ENCODE results near the gene CIAPIN1.

CIAPIN1 gene

GRCh38 chr16:57481421-57481820, 34.2 kb upstream of the CIAPIN1 start:
- Histone ChIP-seq H3K4me3 (ENCODE audit: low read length) (no peak overlapping the region), H3K4me1 (ENCODE audit: low read length) (peaks cover 3% of the 10 kb centered on the region; the same call in 1 of the 2 replicates)

GRCh38 chr16:57480754-57481230, 33.6 kb upstream of the CIAPIN1 start:
- no peak overlapping the region for H3K4me2 ChIP-seq (ENCODE audit: low read depth, low read length)
- H3K36me3 ChIP-seq (replicated peaks; ENCODE audit: insufficient read depth, low read length) = no peaks in the 10 kb centered on the region
- H3K9me2 ChIP-seq (replicated peaks; ENCODE audit: insufficient read depth, low read length) = no peaks in the 10 kb centered on the region
- DNase-seq = no peak
- H3K4me1 ChIP-seq (ENCODE audit: low read length) = peaks cover 9% of the 10 kb centered on the region; the same call in 1 of the 2 replicates
- H3K27ac ChIP-seq (ENCODE audit: low read length) = no peak overlapping the region
- no peaks in the 10 kb centered on the region for H3K79me2 ChIP-seq (ENCODE audit: low read length)
- H3F3A ChIP-seq (ENCODE audit: insufficient read depth, low read length) = no peaks in the 10 kb centered on the region
- TF ChIP-seq EZH2 (optimal IDR thresholded peaks at IDR 0.05; ENCODE audit: low read depth, low read length) (no peak), CTCF (IDR thresholded peaks at IDR 0.05; ENCODE audit: low read length) (no peak), EZH2phosphoT487 (IDR thresholded peaks at IDR 0.05; ENCODE audit: low read length) (no peak)
- H4K20me1 ChIP-seq (ENCODE audit: insufficient read depth, low read length) = no peaks in the 10 kb centered on the region
- no peaks in the 10 kb centered on the region for H3K9me3 ChIP-seq (replicated peaks; ENCODE audit: insufficient read depth, low read length)
- no peak overlapping the region for H2AFZ ChIP-seq (ENCODE audit: low read length)
- H3K9ac ChIP-seq (ENCODE audit: low read length) = no peak overlapping the region
- H3K27me3 ChIP-seq (replicated peaks; ENCODE audit: insufficient read depth, low read length) = 0 out of 2 replicates have a peak, but pooled peaks cover 3% of the 10 kb centered on the region
- H3K4me3 ChIP-seq (ENCODE audit: low read length) = no peak overlapping the region

More at GRCh38 chr16:57481421-57481820, 34.2 kb upstream of the CIAPIN1 start:
- H3K4me2 ChIP-seq (ENCODE audit: low read depth, low read length) = no peak overlapping the region
- H2AFZ ChIP-seq (ENCODE audit: low read length) = no peak overlapping the region
- H4K20me1 ChIP-seq (ENCODE audit: insufficient read depth, low read length) = no peaks in the 10 kb centered on the region
- DNase-seq = no peak
- H3K9me3 ChIP-seq (replicated peaks; ENCODE audit: insufficient read depth, low read length) = no peaks in the 10 kb centered on the region
- H3K27me3 ChIP-seq (replicated peaks; ENCODE audit: insufficient read depth, low read length) = 0 out of 2 replicates have a peak, but pooled peaks cover 3% of the 10 kb centered on the region
- TF ChIP-seq CTCF (IDR thresholded peaks at IDR 0.05; ENCODE audit: low read length) (no peak), EZH2 (optimal IDR thresholded peaks at IDR 0.05; ENCODE audit: low read depth, low read length) (no peak), EZH2phosphoT487 (IDR thresholded peaks at IDR 0.05; ENCODE audit: low read length) (no peak)
- no peaks in the 10 kb centered on the region for H3K36me3 ChIP-seq (replicated peaks; ENCODE audit: insufficient read depth, low read length)
- no peak overlapping the region for H3K9ac ChIP-seq (ENCODE audit: low read length)
- H3K9me2 ChIP-seq (replicated peaks; ENCODE audit: insufficient read depth, low read length) = no peaks in the 10 kb centered on the region
- no peaks in the 10 kb centered on the region for H3F3A ChIP-seq (ENCODE audit: insufficient read depth, low read length)
- H3K79me2 ChIP-seq (ENCODE audit: low read length) = no peaks in the 10 kb centered on the region
- no peak overlapping the region for H3K27ac ChIP-seq (ENCODE audit: low read length)

GRCh38 chr16:57479976-57480753, 33.0 kb upstream of the CIAPIN1 start:
- no peaks in the 10 kb centered on the region for H4K20me1 ChIP-seq (ENCODE audit: insufficient read depth, low read length)
- no peaks in the 10 kb centered on the region for H3K36me3 ChIP-seq (replicated peaks; ENCODE audit: insufficient read depth, low read length)
- H2AFZ ChIP-seq (ENCODE audit: low read length) = no peak overlapping the region
- H3K4me1 ChIP-seq (ENCODE audit: low read length) = peaks cover 9% of the 10 kb centered on the region; the same call in 1 of the 2 replicates
- H3K9ac ChIP-seq (ENCODE audit: low read length) = no peak overlapping the region
- no peak for TF ChIP-seq EZH2phosphoT487 (IDR thresholded peaks at IDR 0.05; ENCODE audit: low read length)
- TF ChIP-seq CTCF (IDR thresholded peaks at IDR 0.05; ENCODE audit: low read length) = no peak
- no peak for TF ChIP-seq EZH2 (optimal IDR thresholded peaks at IDR 0.05; ENCODE audit: low read depth, low read length)
- DNase-seq = no peak
- no peaks in the 10 kb centered on the region for H3K9me3 ChIP-seq (replicated peaks; ENCODE audit: insufficient read depth, low read length)
- 0 out of 2 replicates have a peak, but pooled peaks cover 3% of the 10 kb centered on the region for H3K27me3 ChIP-seq (replicated peaks; ENCODE audit: insufficient read depth, low read length)
- no peaks in the 10 kb centered on the region for H3K79me2 ChIP-seq (ENCODE audit: low read length)
- H3F3A ChIP-seq (ENCODE audit: insufficient read depth, low read length) = no peaks in the 10 kb centered on the region
- H3K27ac ChIP-seq (ENCODE audit: low read length) = no peak overlapping the region
- H3K4me2 ChIP-seq (ENCODE audit: low read depth, low read length) = no peak overlapping the region
- H3K4me3 ChIP-seq (ENCODE audit: low read length) = no peak overlapping the region
- no peaks in the 10 kb centered on the region for H3K9me2 ChIP-seq (replicated peaks; ENCODE audit: insufficient read depth, low read length)

All from MM.1S (cell line).